GM12892 (cell line): ENCODE data around the gene PAPOLG. TPM values are rescaled to one million over a fixed set of nuclear protein-coding genes. Genes with fewer than 3 reads are reported as not detected.

ENCODE experiments used
- DNase-seq: peaks from one replicate; pipeline ENCODE4 v3.0.0; 2011; ENCODE audit not compliant: insufficient read length
- FAIRE-seq: peaks from 2 replicates; lab custom pipeline; 2011; peaks lifted over from hg19 to GRCh38; lab: Jason Lieb, UNC
- POLR2A ChIP-seq: IDR thresholded peaks from 2 replicates; pipeline ENCODE4 v1.6.1; 2011; ENCODE audit warnings: low read depth, low read length, control low read depth
- POLR2AphosphoS5 ChIP-seq: IDR thresholded peaks from 2 replicates; pipeline ENCODE4 v1.6.1; 2011; ENCODE audit warnings: low read depth, low read length, control low read depth
- TAF1 ChIP-seq: IDR thresholded peaks from 2 replicates; pipeline ENCODE4 v1.6.1; 2011; ENCODE audit warnings: low read depth, mild to moderate bottlenecking, control low read depth, low read length, borderline replicate concordance
- polyA plus RNA-seq: library from polyadenylated mRNA; unstranded; fragments of >200 nt; gene quantifications from one replicate; pipeline ENCODE4 v1.2.1, GENCODE V29; 2012; ENCODE audit warnings: missing spikeins, inconsistent platforms; ENCODE audit not compliant: missing spikeins

Gene PAPOLG
- 7.0 TPM for polyA plus RNA-seq

DNA sequence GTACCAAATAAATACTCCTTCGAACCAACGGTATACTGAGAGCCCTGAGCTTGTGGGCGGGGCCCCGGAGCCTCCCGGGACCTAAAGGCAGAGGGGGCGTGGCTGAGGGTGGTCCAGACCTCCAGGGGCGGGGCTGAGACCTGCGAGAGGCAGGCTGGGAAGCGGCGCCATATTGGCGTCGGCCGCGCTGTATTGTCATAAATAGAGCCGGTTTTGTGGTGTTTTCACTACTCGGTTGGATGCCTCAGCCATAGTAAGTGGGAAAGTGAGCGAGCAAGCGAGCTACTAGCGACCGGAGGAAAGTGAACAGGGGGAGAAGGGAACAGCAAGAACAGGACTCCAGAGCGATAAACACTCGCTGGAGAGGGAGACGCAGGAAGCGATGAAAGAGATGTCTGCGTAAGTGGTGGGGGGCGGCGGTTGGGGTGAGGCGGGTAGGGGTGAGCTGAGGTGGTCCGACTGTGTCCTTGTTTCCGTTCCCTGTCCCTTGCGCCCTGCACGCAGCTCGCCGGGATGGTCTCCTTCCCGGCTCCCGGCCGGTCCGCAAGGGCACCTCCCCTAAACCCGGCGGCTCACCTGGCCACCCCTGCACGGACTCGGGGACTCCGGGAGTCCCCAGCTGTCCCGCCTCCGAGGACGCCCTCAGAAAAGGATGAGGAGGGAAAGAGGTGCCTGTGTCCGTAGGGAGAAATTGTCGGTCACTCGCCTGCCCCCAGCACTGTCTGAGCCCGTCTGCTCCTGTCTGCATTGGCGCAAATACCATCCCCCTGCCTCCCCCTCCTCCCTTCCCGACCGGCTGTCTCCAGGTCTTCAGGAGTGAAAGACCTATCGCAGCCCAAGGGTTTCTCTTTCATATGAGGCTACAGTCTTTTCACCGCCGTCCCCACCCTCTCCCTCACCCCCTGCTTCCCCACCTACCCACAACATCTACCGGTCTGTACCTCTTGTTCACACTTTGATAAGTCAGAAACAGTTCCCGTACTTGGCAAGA, at the start of gene PAPOLG:
PAPOLG (plus strand) TSS at position 172 of the 991 bp plus-strand sequence; CDS start at position 383, 211 bp downstream.
- DNase-seq (peak; percentile 90), FAIRE-seq (peak; percentile 97)
- TF ChIP-seq POLR2AphosphoS5: peak; percentile 83
- TF ChIP-seq TAF1: peak; percentile 45; the same call in 1 of the 2 replicates
- peak; percentile 85 for TF ChIP-seq POLR2A

DNA sequence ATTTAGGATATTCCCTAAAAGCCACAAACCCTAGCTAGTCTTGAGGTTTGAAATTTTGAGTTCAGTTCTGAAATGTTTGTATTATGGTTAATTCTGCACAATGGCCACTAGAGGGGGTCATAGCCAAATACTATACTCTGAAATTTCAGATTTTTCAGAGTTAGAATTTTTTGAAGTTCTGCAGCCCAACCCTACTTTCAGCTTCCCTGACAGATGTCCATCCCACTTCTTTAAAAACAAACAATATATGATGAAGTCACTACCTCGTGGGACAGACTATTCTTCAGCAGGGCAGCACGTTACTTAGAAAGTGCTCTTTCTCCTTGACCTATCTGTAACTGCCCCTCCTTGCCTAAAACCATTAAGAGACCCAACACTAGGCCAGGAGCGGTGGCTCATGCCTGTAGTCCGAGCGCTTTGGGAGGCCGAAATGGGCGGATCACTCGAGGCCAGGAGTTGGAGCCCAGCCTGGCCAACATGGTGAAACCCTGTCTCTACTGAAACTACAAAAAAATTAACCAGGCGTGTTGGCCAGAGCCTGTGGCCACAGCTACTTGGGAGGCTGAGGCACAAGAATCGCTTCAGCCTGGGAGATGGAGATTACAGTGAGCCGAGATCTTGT, 48.2 kb upstream of the PAPOLG start:
- TF ChIP-seq POLR2A (no peak), POLR2AphosphoS5 (no peak), TAF1 (no peak)
- no peak for DNase-seq

GRCh38 chr2:60708630-60709320, 47.3 kb upstream of the PAPOLG start:
- TF ChIP-seq TAF1: no peak
- no peak for TF ChIP-seq POLR2A
- TF ChIP-seq POLR2AphosphoS5: no peak
- no peak for FAIRE-seq
- no peak for DNase-seq

More for the DNA sequence above, 48.2 kb upstream of the PAPOLG start:
- FAIRE-seq: peak; percentile 89

DNA sequence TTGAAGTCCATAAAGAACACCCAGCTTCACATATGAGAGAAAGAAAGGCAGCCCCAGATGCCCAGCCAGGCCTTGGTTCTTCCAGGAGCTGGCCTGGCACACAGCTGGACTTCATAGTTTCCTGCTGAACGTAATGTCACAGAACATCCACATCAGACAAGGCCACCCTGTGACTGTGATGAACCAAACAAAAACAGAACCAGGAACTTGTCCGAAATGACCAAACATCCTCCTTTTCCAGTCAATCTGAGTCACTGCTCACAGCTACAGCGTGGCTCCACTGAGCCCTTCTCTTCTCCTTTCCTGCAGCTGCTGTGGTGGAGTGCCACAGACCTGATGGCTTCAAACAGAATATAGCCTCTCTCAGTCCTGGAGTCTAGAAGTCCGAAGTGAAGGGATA, 45.4 kb upstream of the PAPOLG start:
- no peak for FAIRE-seq
- no peak for TF ChIP-seq TAF1
- no peak for TF ChIP-seq POLR2A
- TF ChIP-seq POLR2AphosphoS5: no peak
- DNase-seq: no peak

- no peak for FAIRE-seq
- no peak for DNase-seq
- TF ChIP-seq TAF1: no peak
- no peak for TF ChIP-seq POLR2AphosphoS5
- TF ChIP-seq POLR2A: no peak
Observed at GRCh38 chr2:60715561-60715960, 40.5 kb upstream of the PAPOLG start.

GRCh38 chr2:60717691-60718090, 38.4 kb upstream of the PAPOLG start:
- TF ChIP-seq POLR2A (no peak), POLR2AphosphoS5 (no peak), TAF1 (no peak)
- DNase-seq (no peak), FAIRE-seq (no peak)

- DNase-seq (no peak), FAIRE-seq (no peak)
- TF ChIP-seq POLR2AphosphoS5 (no peak), TAF1 (no peak), POLR2A (no peak)
Observed at GRCh38 chr2:60719331-60719730, 36.7 kb upstream of the PAPOLG start.

GRCh38 chr2:60725466-60725865, 30.6 kb upstream of the PAPOLG start:
- DNase-seq (no peak), FAIRE-seq (no peak)
- TF ChIP-seq POLR2A (no peak), TAF1 (no peak), POLR2AphosphoS5 (no peak)

DNA sequence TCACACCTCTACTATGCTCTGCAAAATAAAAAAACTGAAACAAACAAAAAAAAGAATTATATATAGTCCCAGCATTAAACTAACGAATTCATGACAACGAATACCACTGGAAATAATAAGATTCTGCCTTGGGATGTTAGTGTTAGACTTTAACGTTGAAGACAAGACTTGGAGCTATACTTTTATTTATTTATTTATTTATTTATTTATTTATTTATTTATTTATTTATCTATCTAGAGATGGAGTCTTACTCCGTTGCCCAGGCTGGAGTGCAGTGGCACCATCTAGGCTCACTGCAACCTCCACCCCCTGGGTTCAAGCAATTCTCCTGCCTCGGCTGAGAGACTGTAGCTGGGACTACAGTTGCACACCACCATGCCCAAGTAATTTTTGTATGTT, 27.2 kb upstream of the PAPOLG start:
- FAIRE-seq: no peak
- DNase-seq: no peak
- TF ChIP-seq TAF1: no peak

DNA sequence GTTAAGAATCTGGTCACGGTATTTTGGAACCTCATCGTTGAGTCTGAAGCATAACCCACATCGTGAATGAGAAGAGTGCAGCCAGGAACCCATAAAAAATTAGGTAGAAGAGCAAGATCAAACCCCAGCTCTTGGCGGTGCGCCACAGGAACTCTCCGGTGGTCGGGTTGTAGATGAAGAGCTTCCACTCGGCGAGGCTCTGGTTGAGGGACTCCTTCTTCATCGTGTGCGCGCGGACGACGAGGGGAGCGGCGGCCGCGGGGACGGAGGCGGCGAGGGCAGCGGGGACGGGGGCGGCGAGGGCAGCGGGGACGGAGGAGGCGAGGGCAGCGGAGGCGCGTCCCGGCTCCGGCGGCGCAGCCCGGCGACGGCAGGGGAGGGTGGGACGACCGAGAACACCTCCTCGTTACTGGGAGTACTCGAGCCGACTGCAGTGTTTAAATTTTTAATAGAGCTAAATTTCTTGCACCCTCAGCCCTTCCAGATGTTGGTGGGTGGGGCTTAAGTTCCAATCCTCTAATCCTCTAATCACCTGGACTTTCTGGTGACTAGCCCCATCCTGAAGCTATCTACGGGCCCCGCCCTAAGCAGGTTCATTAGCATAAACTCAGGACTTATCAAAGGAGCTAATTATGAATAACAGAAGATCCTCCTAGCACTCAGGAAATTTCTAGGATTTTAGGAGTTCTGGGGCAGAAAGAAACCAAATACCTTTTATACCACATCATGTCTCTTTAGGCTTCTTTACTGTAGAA, 20.4 kb upstream of the PAPOLG start:
- FAIRE-seq: no peak
- DNase-seq: no peak
- no peak for TF ChIP-seq TAF1
